ENCODE data around the gene PRF1.

PRF1 gene

DNA sequence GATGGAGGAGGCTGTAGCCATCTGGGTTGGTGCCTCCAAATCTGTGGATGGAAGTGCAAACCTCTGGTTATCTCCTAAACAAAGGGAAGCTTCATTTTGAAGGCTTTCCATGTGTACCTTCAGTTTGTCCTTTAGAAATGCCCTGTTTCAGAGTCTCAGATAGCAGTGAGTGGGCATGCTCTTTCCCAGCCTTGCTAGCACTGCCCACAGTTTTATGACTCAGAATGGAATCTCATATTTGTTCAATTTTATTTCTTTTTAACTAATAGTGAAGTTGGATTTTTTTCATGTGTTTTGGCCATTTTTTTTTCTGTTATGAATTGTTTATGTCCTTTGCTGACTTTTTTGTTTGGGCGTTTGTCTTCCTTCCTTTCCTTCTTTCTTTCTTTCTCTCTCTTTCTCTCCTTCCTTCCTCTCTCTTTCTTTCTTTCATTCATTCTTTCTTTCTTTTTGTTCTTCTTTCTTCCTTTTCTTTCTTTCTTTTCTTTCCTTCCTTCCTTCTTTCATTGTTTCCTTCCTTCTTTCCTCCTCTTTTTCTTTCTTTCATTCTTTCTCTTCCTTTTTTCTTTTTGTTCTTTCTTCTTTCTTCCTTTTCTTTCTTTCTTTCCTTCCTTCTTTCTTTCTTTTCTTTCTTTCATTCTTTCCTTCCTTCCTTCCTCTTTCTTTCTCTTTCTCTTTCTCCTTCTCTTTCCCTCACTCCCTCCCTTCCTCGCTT lies 25.6 kb downstream of the PRF1 start:
- no peak for DNase-seq (ENCODE audit: low read depth)

DNA sequence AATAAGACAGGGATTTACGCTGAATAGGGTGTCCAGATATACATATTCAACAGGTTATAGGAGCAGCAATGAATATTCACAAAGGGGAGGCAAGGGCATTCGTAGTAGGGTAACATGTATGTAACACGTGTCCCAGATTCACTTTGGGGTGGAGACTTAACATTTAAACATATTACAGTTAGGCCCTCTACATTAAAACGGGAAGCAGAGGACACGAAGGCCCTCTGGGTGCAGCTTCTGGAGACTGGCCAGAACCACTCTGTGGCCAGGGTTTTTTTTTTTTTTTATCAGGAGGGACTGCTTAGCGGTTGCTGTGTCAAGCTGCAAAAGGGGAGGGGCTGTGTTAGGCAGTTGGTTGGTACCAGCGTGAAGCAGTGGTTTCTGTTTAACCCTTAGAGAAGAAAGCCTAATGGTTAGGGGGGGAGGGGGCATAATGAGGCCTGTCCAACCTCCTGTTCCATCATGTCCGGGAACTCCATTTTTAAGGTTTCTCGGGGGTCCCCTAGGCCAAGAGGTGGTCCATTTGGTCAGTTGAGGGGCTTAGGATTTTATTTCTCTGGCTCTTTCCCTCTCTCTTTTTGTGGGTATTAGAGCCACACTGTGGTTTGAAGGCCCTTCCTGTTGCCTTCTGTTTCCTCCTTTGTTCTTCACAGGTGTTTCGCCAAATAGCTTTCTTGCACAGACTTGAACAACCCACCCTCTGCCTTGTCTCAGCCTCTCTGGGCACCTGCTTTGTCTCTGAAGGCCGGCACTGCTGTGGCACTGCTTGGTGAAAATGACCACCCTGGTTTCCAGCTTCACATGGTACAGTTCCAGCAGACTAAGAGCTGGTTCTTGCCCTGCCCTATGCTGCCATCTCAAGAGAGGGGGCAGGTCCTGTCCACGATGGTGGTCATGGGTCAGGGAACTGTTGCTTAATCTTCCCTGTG lies 26.4 kb downstream of the PRF1 start:
- no peak for DNase-seq (ENCODE audit: low read depth)

DNA sequence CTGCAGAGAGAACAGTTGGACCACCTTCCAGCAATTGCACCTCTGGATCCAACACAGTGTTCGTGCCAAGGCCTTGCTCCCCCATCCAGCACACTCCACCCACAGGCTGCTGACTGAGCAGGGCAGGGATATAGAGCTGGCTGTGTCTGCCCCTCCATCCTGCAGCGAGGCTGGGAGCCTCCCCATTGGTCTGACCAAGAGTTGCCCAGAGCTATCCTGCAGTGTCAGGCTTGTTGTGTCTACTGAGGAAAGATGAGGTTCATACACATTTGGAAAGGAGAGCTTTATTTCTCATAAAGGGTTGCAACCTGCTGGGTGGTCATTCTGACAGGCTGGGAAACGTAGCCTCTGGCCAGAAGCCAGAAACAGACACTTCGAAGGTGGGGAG lies 27.1 kb downstream of the PRF1 start:
- DNase-seq (ENCODE audit: low read depth) = no peak

DNA sequence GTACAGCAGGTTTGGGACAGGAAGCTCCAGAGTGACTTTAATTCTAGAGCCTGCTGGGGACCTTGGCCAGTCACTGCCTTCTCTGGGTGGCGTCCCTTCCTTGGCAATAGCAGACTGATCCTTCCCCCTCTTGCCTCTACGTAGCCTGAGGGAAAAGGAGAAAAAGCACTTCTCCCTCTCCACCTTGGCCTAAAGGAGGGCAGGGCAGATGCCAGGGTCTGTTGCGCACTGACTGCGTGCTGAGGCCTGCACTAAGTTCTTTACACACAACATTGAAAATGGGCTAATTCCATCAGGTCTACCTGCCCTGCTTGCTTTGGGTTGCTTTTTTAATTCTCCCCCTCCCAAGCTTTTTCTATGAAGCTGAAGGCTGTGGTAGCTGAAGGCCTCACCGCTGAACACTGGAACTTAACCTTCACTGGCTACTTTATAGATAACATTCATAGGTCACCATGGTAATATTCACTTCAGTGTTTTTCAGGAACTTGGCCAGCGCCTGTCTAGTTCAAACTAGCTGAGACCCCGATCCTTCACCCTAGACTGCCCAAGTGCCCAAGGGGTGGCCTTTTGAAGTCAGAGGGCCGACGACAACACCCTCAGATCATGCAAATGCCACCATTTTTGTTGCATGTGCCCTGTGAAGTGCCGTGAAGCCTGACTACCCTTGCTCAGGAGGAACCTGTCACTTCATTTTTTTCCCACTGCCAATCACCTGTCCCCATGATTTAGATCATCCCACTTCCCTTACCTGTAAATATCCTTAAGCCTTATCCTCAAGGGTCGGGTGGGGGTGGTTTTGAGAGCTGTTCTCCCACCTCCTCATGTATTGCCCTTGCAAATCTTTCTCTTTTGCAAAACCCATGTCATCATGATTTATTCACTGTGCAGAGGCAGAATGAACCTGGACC lies 28.7 kb downstream of the PRF1 start:
- DNase-seq (ENCODE audit: low read depth) = no peak

DNA sequence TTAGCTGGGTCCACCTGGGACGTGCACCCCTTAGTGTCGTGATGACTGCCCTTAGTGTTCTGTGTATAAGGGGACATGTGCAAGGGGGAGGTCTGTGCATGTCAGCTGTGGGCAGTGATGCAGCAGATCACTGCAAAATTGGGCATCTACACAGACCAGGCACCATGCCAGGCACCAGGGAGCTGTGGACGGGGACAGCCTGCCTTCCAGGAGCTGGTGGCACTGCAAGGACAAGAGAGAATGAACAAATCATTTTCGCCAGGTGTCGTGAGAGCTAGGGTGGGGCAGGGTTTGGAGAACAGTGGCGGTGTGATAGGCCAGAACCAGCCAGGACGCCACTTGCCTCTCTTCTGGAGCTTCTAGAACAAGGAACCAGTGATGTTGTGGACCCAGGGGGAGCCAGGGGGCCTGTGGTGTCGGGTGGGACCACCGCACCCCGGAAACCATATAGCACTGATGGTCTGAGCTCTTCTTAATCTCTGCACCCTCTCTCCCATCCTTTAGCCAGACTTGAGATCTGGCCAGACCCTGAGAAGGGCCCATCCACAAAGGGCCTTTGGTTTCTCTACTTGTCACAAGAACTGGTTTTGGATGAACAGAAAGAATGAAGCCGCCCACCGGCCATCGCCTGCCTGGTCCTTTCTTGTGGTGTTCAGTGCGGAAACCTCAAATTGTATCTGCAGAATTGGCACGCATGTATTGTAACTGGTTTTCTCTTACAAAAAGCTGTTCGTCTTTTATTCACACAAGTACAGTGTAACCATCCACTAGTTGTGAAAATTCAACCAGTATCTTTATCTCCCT lies 30.7 kb downstream of the PRF1 start:
- DNase-seq (ENCODE audit: low read depth) = no peak

DNA sequence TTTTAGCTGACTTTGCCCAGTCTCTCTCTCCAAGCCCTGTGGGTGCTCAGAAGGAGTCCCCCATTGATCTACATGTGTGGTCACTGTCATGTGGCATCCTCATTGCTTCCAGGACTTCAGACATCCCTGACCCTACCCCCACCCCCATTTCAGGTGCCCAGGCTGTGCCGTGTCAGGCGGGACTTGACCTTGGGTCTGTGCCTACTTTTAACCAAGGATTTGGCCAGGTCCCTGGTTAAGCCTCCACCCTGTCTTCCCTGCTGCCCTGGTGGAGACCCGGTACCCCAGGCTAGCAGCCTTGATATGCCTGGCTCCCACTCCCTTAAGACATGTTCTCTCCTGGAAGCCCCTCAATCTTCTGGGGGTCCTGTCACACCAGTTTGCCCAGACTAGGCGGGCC lies 31.3 kb downstream of the PRF1 start:
- no peak for DNase-seq (ENCODE audit: low read depth)

DNA sequence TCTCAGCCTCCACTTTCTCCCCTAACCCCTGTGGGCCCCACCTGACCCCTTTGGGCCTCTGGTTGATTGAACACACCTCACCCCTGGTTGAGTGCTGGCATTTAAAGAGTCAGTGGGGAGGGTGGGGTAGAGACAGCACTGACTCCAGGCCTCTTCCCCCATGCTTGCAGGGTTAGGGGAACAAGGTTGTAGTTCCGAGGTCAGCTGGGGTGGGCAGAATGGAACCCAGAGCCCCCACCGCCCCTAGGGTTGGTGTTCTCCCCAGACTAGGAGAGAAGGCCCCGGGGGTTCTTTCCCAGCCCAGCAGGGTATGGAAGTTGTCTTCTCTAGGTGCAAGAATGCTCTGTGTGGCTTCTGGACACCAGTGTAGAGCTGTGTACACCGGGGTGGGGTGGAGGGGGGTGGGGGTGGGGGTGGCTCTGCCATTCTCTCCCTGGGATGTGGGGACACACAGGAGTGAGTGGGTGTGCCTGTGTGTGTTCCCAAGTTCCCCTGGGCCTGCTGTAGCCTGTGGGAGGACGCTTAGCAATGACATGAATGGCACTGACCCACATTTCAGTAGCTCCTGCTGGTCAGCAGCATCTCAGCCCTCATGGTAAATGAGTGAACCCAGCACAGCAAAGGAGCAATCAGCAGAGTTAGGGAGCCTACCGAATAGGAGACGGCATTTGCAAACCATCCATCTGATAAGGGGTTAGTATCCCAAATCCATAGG lies 33.6 kb downstream of the PRF1 start:
- no peak for DNase-seq (ENCODE audit: low read depth)

DNA sequence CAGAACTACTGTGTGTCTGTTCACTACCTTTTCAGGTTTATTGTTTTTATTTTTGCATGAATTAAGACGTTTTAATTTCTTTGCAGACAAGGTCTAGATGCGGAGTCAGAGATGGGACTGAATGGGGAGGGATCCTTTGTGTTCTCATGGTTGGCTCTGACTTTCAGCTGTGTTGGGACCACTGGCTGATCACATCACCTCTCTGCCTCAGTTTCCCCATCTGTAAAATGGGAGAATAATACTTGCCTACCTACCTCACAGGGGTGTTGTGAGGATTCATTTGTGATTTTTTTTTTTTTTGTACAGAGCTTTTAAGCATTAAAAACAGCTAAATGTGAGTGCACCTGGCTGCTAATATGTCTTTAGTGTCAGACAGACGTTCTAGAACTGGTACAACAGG lies 34.4 kb downstream of the PRF1 start:
- no peak for DNase-seq (ENCODE audit: low read depth)

DNA sequence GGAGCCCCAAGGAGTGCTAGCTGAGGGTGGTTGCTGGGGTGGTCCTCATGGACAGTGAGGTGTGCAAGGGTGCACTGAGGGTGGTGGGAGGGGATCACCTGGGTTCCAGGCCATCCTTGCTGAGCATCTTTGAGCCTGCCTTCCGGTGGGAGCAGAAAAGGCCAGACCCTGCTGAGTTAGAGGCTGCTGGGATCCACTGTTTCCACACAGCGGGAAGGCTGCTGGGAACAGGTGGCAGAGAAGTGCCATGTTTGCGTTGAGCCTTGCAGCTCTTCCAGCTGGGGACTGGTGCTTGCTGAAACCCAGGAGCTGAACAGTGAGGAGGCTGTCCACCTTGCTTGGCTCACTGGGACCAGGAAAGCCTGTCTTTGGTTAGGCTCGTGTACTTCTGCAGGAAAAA lies 34.9 kb downstream of the PRF1 start:
- no peak for DNase-seq (ENCODE audit: low read depth)

DNA sequence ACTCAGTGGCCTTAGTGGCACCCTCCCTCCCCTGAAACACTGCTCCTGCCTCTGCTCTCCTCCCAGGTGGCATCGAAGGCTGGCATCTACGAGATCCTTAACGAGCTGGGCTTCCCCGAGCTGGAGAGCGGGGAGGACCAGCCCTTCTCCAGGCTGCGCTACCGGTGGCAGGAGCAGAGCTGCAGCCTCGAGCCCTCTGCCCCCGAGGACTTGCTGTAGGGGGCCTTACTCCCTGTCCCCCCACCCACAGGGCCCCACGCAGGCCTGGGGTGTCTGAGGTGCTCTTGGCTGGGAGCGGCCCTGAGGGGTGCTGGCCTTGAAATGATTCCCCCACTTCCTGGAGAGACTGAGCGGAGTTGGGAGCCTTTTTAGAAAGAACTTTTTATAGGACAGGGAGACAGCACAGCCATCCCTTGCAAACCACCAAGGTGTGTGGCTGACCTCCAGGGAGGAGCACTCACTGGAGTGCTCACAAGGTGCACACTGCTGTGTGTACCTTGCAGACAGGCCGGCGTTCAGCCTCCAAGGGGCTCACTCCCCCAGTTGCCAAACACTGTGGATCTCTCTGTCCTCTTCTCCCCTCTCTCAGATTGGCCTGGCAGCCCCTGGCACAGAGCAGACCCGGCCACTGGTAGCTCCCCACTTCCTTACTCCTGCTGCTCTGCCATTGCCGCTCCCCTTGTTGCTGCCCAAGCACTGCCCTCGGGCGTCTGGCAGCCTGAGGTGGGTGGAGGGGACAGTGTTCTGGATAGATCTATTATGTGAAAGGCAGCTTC lies 35.8 kb downstream of the PRF1 start:
- DNase-seq (ENCODE audit: low read depth) = no peak

DNA sequence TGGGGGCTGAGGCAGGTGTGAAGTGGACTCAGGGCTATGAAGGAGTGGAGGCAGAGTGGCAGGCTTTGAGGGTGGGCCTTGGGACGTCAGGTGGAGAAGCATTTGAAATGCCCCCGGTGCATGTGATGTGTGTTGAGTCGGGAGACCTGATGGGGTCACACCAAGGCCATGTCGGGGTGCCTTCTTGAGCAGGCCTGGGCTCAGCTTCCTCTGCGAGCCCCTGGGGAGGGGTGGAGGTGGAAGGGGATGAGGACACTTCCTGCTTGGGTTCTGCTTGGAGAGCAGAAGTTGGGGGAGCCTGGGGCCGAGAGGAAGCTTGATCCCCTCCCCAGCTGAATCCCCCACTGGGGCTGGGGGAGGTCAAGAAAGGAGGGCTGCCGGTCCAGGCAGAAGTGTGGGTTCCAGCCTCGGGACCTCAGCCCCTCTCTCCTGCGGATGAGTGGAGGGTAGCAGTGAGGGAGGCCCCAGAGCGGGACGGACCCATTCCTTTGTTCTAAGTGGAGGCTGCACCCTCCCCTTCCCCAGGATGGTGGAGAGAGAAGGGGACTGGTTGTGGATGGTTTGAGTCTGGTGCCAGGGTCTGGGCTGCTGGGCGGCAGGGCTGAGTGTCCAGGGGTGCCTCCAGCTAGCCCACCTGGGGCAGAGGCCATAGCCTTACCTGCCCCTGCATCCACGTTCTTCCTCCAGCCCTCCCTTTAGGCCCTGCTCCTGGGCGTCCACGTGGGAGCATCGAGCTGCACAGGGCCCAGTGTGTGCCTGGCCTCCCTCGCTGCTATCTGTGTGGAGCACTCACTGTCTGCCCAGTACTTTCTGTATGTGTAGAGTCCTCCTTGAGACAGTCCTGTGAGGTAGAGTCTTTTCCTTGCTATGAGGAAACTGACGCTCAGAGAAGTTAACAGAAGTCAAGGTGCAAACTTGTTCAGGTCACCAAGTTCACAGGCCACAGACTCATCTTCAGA lies 36.7 kb downstream of the PRF1 start:
- DNase-seq (ENCODE audit: low read depth) = no peak

DNA sequence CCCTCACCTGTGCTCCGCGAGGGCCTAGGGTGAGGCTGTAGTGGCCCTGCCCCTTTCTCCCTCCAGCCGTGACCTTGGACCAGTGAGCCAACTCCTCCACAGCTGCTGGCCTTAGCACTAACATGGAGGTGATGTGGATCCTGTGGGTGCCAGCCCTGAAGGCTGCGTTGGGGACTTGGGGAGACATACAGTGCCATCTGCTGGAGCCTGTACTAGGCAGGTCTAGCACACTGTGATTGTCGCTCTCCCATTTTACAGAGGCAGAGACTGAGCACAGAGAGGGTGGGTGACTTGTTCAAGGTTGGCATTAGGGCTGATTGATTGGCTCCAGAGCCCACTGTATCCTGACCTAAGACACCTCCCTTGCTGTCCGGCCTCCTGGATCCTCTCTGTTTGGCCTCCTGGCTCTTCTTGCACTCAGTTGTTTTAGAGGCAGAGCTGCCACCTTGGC lies 37.6 kb downstream of the PRF1 start:
- DNase-seq (ENCODE audit: low read depth) = no peak

DNA sequence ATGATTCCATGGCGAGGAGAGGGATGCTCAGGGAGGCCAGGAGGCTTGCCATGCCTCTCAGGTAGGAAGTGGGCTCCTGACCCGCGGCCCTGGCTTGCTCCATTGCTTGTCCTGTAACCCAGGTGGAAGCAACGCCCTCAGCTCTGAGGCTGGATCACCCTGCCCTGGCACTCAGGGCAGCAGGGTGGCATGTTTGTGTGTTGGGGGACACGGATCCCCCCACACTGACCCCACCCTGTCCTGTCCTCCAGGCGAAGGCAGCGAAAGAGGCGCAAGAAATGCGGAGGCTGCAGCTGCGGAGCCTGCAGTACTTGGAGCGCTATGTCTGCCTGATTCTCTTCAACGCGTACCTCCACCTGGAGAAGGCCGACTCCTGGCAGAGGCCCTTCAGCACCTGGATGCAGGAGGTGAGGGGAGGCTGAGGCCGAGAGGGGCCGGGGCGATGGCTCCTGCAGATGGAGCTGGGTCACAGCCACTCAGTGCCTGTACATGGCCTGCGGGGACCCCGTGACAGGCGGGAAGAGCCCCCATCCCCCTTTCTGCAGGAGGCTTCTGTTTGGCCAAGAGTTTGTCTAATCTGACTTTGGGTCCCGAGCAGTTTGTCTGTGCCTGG lies 38.3 kb downstream of the PRF1 start:
- no peak for DNase-seq (ENCODE audit: low read depth)

DNA sequence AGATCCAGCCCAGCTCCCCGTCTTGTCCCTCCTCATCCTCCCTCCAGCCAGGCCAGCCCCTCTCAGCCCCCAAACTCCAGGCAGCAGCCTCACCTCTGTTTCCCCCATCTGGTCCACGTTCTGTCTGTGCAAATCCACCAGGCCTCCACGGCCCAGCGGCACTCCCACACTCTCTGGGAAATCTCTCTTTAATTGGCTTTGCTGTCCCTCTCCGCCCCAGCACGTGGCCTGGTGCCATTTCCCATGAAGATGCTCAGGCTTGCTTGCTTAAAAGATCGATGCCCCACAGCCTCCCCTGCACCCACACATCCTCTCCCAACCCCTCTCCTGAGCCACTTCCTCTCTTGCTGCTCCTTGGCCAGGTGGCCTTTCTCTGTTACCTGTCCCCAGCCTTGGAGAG lies 39.3 kb downstream of the PRF1 start:
- no peak for DNase-seq (ENCODE audit: low read depth)

DNA sequence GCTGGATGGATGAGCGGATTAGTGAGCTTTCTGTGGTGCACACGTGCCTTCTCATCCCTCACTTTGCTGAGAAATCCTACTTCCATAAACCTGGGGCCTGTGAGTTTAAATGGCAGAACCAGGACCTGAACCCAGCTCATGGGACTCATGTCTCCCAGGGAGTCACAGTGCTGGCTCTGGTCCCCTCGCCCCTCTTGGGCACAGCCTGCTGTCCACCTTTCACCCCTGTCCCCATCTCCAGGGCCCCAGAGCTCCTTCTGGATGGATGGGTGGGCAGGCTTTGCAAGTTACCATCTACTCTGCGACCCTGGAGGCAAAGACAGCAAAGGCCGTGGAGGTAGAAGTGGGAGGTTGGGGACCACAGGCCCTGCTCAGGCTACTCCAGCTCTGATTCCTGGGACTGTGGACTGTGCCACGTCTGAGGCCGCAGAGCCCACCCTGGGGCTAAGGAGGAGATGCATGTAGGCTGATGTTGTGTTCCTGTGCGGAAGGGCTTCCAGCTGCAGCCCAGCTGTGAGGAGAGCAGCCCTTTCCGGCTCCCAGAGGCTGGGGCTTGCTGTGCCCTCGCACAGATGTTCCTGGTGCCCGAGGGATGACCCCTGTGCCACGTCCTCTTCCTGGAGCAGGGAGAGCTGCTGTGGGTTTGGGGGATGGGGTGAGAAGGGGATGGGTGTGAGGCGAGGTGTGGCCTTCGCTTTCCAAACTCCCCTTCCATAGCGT lies 40.3 kb downstream of the PRF1 start:
- no peak for DNase-seq (ENCODE audit: low read depth)

DNA sequence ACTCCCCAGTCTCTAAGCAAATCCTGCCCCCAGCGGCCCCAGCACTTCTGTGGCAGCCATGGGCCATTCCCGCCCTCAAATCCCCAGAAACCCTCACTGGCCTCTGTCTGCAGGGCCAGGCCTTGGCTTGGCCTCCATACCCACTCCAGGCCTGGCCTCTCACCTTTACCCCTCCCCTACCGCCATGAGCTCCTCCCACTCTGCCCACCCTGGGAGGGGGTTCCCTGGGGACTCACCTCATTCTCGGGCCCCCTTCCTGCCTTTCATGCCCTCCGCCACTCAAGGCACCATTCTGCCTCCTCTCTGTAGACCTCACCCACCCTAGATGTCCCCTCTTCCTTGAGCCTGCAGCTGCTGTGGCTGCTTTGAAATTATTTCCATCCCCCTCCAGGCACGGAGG lies 41.0 kb downstream of the PRF1 start:
- no peak for DNase-seq (ENCODE audit: low read depth)

DNA sequence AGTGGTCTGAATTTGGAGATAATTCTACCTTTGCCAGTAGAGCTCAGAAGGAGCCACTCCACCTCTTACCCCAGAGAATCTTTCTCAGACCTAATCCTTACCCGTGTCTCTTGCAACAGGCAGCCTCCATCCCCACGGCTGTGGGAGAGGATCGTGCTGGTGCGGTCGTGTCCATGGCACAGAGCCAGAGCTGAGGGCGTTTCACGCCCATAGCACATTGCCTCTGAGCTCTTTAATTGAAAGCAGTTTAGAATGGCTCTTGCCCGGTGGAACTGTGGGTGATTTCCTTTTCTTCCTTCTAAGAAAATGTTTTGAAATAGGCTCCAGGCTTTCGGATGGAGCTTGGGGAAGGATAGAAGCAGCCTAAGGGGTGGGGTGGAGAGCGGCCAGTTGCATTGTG lies 41.5 kb downstream of the PRF1 start:
- no peak for DNase-seq (ENCODE audit: low read depth)

DNA sequence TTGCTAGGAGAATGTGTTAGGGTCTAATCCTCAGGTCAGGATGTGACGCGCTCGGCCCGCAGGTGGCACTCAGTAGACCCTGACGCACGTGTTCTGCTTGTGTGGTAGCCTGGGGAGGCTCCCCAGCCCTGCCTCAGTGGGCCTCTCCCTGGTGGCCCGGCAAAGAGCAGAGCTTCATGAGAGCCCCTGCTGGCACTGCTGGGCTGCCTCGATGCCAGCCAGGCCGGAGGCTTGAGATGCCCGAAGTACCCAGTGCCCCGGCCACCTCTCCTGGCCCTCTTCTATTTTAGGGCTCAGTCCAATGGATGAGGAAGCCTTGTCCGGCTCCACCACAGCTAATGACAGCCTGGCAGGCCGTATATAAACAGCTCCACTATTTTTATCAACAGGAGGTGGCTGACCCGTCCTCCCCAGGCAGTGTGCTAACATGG lies 42.0 kb downstream of the PRF1 start:
- DNase-seq (ENCODE audit: low read depth) = no peak

Data from stimulated activated CD8-positive, alpha-beta memory T cell treated with anti-CD3 and anti-CD28 coated beads, Interleukin-15, amount 100 ng/mL, for 1 hour (primary cell).